ENCODE measurements around the gene OXSR1. TPM values are rescaled to one million over a fixed set of nuclear protein-coding genes. Genes with fewer than 3 reads are reported as not detected.

The OXSR1 gene
- total and polyA plus RNA-seq, 2 of the 13 experiments (the other 11 are each of a cell fraction or from before 2014, with no cell fraction given), result 27.4 to 32.6 TPM

DNA sequence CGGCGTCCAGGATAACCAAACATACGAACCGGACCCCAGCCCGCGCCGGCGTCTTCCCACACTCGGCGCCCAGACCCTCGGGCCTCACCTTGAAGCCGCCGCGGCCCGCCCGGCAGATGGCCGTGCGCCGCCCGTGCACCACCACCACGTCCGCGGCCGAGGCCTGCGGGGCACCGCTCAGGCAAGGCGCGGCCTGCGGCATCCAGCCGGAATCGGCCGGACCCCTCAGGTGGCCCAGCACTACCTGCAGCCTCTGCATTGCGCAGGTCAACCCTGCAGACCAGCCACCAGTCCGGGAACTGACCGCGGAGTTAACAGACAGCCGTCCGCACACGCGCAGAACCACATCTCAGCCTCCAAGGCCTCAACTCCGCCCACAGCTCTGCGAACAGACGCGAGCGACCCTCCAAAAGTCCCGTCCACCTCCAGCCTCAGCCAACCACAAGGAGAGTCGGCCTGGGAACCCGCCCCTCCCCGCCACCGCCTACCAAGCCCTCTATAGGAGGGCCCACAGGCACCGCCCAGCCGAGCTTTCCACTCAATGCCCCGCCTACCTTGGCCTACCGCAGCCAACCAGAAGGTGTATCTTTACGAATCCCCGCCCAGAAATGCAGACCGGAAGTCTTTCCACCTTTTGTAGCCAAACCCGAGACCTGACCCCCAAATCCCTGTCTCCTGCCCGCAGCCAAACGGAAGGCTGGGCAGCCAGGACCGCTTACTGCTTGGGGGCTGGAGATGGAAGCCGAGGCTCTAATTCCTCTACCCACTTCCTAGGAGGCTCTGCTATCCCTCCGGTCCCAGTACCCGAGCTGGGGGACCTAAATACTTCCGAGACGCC, 28.3 kb upstream of the OXSR1 start, which contains the start of gene ACAA1 (continued):
- TF ChIP-seq, protein P1, sequence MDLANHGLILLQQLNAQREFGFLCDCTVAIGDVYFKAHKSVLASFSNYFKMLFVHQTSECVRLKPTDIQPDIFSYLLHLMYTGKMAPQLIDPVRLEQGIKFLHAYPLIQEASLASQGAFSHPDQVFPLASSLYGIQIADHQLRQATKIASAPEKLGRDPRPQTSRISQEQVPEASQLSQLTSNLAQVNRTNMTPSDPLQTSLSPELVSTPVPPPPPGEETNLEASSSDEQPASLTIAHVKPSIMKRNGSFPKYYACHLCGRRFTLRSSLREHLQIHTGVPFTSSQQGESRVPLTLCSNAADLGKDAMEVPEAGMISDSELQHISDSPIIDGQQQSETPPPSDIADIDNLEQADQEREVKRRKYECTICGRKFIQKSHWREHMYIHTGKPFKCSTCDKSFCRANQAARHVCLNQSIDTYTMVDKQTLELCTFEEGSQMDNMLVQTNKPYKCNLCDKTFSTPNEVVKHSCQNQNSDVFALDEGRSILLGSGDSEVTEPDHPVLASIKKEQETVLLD (CRISPR knock-in tag; IDR thresholded peaks at IDR 0.05; ENCODE audit: low read depth), result 0 out of 2 replicates have a peak, but pooled peaks have one; percentile 7
- TF ChIP-seq MZF1 (CRISPR knock-in tag; IDR thresholded peaks at IDR 0.05; ENCODE audit: borderline replicate concordance) (no peak), KLF6 (CRISPR knock-in tag; IDR thresholded peaks at IDR 0.05) (0 out of 2 replicates have a peak, but pooled peaks have one; percentile 28), PCBP2 (optimal IDR thresholded peaks at IDR 0.05; ENCODE audit: low read depth, low read length, poor library complexity, severe bottlenecking) (no peak), ZNF468 (CRISPR knock-in tag; IDR thresholded peaks at IDR 0.05) (0 out of 2 replicates have a peak, but pooled peaks have one; percentile 76), ZNF724P (CRISPR knock-in tag; IDR thresholded peaks at IDR 0.05; ENCODE audit: borderline replicate concordance) (peak; percentile 30; the same call in 1 of the 2 replicates), MEIS1 (CRISPR knock-in tag; IDR thresholded peaks at IDR 0.05; ENCODE audit: borderline replicate concordance) (no peak), SP4 (CRISPR knock-in tag; IDR thresholded peaks at IDR 0.05) (peak; percentile 96), SIN3A (IDR thresholded peaks at IDR 0.05; ENCODE audit: borderline replicate concordance, low read depth, low read length) (peak; percentile 87), GATA4 (IDR thresholded peaks at IDR 0.05; ENCODE audit: borderline replicate concordance, low read depth) (peak; percentile 79), ATM (IDR thresholded peaks at IDR 0.05; ENCODE audit: borderline replicate concordance) (no peak), TMF1 (CRISPR knock-in tag; IDR thresholded peaks at IDR 0.05; ENCODE audit: low read depth) (peak; percentile 85), CHD4 (IDR thresholded peaks at IDR 0.05; ENCODE audit: borderline replicate concordance, low read length) (no peak), KMT2B (CRISPR knock-in tag; IDR thresholded peaks at IDR 0.05) (no peak)
- TF ChIP-seq, protein P2, sequence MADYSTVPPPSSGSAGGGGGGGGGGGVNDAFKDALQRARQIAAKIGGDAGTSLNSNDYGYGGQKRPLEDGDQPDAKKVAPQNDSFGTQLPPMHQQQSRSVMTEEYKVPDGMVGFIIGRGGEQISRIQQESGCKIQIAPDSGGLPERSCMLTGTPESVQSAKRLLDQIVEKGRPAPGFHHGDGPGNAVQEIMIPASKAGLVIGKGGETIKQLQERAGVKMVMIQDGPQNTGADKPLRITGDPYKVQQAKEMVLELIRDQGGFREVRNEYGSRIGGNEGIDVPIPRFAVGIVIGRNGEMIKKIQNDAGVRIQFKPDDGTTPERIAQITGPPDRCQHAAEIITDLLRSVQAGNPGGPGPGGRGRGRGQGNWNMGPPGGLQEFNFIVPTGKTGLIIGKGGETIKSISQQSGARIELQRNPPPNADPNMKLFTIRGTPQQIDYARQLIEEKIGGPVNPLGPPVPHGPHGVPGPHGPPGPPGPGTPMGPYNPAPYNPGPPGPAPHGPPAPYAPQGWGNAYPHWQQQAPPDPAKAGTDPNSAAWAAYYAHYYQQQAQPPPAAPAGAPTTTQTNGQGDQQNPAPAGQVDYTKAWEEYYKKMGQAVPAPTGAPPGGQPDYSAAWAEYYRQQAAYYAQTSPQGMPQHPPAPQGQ (CRISPR knock-in tag; IDR thresholded peaks at IDR 0.05; ENCODE audit: borderline replicate concordance), result no peak
- TF ChIP-seq, protein P3, sequence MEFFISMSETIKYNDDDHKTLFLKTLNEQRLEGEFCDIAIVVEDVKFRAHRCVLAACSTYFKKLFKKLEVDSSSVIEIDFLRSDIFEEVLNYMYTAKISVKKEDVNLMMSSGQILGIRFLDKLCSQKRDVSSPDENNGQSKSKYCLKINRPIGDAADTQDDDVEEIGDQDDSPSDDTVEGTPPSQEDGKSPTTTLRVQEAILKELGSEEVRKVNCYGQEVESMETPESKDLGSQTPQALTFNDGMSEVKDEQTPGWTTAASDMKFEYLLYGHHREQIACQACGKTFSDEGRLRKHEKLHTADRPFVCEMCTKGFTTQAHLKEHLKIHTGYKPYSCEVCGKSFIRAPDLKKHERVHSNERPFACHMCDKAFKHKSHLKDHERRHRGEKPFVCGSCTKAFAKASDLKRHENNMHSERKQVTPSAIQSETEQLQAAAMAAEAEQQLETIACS (CRISPR knock-in tag; IDR thresholded peaks at IDR 0.05), result no peak
- TF ChIP-seq, protein P4, sequence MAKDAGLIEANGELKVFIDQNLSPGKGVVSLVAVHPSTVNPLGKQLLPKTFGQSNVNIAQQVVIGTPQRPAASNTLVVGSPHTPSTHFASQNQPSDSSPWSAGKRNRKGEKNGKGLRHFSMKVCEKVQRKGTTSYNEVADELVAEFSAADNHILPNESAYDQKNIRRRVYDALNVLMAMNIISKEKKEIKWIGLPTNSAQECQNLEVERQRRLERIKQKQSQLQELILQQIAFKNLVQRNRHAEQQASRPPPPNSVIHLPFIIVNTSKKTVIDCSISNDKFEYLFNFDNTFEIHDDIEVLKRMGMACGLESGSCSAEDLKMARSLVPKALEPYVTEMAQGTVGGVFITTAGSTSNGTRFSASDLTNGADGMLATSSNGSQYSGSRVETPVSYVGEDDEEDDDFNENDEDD (CRISPR knock-in tag; IDR thresholded peaks at IDR 0.05; ENCODE audit: borderline replicate concordance), result no peak
- TF ChIP-seq, protein P5, sequence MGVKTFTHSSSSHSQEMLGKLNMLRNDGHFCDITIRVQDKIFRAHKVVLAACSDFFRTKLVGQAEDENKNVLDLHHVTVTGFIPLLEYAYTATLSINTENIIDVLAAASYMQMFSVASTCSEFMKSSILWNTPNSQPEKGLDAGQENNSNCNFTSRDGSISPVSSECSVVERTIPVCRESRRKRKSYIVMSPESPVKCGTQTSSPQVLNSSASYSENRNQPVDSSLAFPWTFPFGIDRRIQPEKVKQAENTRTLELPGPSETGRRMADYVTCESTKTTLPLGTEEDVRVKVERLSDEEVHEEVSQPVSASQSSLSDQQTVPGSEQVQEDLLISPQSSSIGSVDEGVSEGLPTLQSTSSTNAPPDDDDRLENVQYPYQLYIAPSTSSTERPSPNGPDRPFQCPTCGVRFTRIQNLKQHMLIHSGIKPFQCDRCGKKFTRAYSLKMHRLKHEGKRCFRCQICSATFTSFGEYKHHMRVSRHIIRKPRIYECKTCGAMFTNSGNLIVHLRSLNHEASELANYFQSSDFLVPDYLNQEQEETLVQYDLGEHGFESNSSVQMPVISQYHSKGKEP (CRISPR knock-in tag; IDR thresholded peaks at IDR 0.05), result 0 out of 2 replicates have a peak, but pooled peaks have one; percentile 75
